ENCODE data around the gene TMEM45B.
"Not testable (repeated sequence)": the region's sequence is repeated elsewhere in the genome, so short reads cannot be mapped to it uniquely, and the experiment has no call there.

TMEM45B gene

GRCh38 chr11:129813231-129813791, 2.3 kb upstream of the TMEM45B start:
- no peak for DNase-seq

GRCh38 chr11:129814244-129815014, 1.2 kb upstream of the TMEM45B start:
- no peak for DNase-seq

GRCh38 chr11:129817534-129818051, 1.9 kb downstream of the TMEM45B start:
- no peak for DNase-seq

- DNase-seq, result not testable (repeated sequence)
Observed at GRCh38 chr11:129818236-129818635, 2.6 kb downstream of the TMEM45B start.

- no peak for DNase-seq
Observed at GRCh38 chr11:129819237-129819636, 3.6 kb downstream of the TMEM45B start.

GRCh38 chr11:129820228-129820627, 4.6 kb downstream of the TMEM45B start:
- DNase-seq, result not testable (repeated sequence)

- DNase-seq, result not testable (repeated sequence)
Observed at GRCh38 chr11:129823281-129823680, 7.6 kb downstream of the TMEM45B start.

GRCh38 chr11:129823799-129824198, 8.2 kb downstream of the TMEM45B start:
- DNase-seq, result not testable (repeated sequence)

- no peak for DNase-seq
Observed at GRCh38 chr11:129825380-129825779, 9.7 kb downstream of the TMEM45B start.

- peak; percentile 19 for DNase-seq
Observed at GRCh38 chr11:129828301-129828836, 12.7 kb downstream of the TMEM45B start.

GRCh38 chr11:129829497-129829896, 13.8 kb downstream of the TMEM45B start:
- DNase-seq, result not testable (repeated sequence)

GRCh38 chr11:129831227-129831626, 15.6 kb downstream of the TMEM45B start:
- not testable (repeated sequence) for DNase-seq

- DNase-seq, result not testable (repeated sequence)
Observed at GRCh38 chr11:129833260-129833659, 17.6 kb downstream of the TMEM45B start.

GRCh38 chr11:129836423-129836891, 20.8 kb downstream of the TMEM45B start:
- not testable (repeated sequence) for DNase-seq

- no peak for DNase-seq
Observed at GRCh38 chr11:129836979-129837378, 21.3 kb downstream of the TMEM45B start.

- DNase-seq, result no peak
Observed at GRCh38 chr11:129840236-129840635, 24.6 kb downstream of the TMEM45B start.

GRCh38 chr11:129842138-129842537, 26.5 kb downstream of the TMEM45B start:
- no peak for DNase-seq

GRCh38 chr11:129846508-129847335, 31.1 kb downstream of the TMEM45B start:
- no peak for DNase-seq

GRCh38 chr11:129847361-129847760, 31.7 kb downstream of the TMEM45B start:
- not testable (repeated sequence) for DNase-seq

GRCh38 chr11:129849447-129850130, 33.9 kb downstream of the TMEM45B start:
- no peak for DNase-seq

GRCh38 chr11:129852125-129852740, 36.6 kb downstream of the TMEM45B start:
- DNase-seq, result no peak
